Activated CD8-positive, alpha-beta memory T cell treated with anti-CD3 and anti-CD28 coated beads, Interleukin-2, amount 50 U/mL, for 4 hours (primary cell): ENCODE data around the gene EDEM1.

ENCODE experiments used
- DNase-seq: peaks from one replicate; pipeline ENCODE4 v3.0.0-alpha.2; 2020

EDEM1 gene

DNA sequence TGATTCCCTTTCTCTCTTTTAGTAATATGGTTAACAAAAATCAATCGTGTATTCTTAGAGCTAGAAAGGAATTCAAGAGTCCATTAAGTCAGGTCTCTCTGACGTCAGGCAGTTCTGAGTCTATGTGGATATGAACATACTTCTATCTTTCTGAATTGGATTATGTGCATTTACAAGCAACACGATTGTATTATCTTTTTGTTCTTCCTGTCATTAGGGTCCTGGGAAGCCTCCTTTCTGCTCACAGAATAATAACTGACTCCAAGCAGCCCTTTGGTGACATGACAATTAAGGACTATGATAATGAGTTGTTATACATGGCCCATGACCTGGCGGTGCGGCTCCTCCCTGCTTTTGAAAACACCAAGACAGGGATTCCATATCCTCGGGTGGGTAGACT is 14.0 kb downstream of the EDEM1 start:
- no peak for DNase-seq

DNA sequence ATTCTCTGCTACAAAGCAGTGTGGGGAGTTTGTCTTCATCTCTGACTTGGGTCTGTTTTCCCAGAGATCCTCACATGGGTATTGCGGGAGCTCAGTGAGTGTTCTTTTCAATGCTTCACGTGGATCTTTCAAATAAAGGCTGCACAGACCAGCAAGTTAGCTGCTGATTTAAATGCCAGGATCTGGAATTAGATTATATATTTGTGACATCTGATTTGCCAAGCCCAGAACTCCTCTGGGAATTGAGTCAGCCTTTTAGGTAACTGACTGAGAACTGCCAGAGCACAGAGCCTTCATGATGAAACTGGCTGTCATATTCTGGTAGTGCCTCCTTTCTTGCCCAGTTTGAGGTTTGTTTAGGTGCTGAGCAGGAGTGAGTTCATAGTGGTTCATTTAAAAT is 14.7 kb downstream of the EDEM1 start:
- DNase-seq, result no peak

DNA sequence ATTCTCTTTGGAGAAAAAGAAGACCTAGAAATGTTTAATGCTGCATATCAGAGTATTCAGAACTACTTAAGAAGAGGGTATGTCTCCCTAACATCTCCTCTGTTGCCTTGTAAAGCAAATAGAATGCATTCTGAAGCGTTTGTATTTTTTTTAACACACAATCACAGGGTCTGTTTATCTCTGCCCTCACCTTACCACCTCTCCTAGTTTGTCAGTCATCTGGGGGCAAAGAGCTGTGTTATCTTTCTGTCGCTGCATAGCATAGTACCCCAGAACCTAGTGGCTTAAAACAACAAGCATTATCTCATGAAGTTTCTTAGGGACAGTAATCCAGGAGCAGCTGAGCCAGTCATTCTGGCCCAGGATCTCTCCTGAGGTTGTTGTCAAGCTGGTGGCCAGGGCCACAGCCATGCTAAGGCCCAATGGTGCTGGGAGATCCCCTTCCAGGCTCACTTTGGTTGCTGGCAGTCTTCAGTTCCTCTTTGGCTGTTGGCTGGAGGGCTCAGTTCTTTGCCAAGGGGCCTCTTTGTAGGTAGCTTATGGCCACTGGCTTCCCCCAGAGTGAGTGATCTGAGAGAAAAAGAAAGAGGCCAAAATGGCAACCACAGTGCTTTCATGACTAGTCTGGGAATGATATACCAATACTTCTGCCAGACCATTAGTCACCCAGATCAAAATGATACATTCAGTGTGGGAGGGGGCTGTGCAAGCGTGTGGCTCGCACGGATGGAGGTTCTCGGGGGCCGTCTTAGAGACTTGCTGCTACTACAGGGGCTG is 17.8 kb downstream of the EDEM1 start:
- no peak for DNase-seq

DNA sequence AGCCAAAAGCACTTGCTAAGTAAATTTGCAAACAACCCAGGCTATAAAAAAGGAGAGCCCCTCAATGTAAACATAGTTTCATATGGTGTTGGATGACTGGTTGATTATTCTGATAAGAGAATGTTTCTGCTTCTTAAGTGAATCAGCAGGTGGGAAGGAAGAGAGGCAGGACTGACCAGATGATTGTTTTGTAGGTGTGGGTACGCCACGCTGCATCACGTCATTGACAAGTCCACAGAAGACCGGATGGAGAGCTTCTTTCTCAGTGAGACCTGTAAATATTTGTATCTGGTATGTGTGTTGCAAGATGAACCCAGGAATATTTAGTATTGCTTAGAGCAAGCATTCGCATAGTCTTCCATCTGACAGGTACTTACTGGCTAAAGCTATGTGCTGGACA is 23.4 kb downstream of the EDEM1 start:
- no peak for DNase-seq

GRCh38 chr3:5212628-5213573 is 25.4 kb downstream of the EDEM1 start:
- DNase-seq, result no peak

GRCh38 chr3:5213574-5213966 is 26.1 kb downstream of the EDEM1 start:
- no peak for DNase-seq

- DNase-seq, result no peak
Measured at GRCh38 chr3:5214352-5214751, 26.8 kb downstream of the EDEM1 start.

GRCh38 chr3:5217824-5218595 is 30.5 kb downstream of the EDEM1 start:
- no peak for DNase-seq

DNA sequence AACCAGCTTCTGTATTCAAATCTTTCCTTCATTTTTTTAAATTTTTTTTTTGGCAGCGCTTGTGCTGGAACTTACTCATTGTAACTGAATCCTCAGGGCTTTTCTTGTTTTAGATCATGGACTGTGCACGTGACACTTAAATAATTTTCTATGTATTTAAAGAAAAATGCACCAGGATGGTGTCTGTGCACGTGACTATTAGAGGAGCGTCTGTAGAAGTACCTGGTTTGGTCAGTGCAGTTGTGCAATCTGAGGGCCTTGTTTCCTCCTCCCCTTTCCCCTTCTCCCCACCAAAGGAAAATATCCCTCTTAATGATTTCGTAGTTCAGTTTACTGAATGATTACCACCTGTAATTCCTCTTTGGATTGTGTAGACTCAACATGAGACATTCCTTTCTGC is 31.3 kb downstream of the EDEM1 start:
- no peak for DNase-seq

DNA sequence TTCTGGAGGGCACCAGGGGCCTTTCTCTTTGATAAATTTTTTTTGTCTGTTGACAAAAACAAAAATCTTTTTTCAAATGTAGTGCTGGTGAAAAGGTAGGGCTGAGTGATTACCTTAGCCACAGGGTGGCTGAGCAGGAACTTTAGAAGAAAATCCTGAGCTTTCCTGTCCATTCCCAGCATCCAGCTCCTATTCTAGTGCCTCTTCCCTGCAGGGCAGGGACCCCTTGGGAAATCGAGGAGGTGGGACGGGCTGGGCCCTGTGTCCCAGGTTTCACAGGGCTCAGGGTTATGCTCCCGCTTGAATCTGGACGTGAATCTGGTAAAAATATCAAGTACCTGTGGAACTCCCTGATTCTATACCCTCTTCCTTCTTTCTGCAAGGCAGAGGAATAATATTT is 31.7 kb downstream of the EDEM1 start:
- no peak for DNase-seq

- DNase-seq, result no peak
Measured at GRCh38 chr3:5220193-5220592, 32.7 kb downstream of the EDEM1 start.

GRCh38 chr3:5220667-5221431 is 33.3 kb downstream of the EDEM1 start:
- no peak for DNase-seq

- DNase-seq, result no peak
Measured at GRCh38 chr3:5221701-5222100, 34.2 kb downstream of the EDEM1 start.

- DNase-seq, result no peak
Measured at GRCh38 chr3:5222283-5223005, 34.9 kb downstream of the EDEM1 start.

- DNase-seq, result no peak
Measured at GRCh38 chr3:5226783-5227182, 39.3 kb downstream of the EDEM1 start.

DNA sequence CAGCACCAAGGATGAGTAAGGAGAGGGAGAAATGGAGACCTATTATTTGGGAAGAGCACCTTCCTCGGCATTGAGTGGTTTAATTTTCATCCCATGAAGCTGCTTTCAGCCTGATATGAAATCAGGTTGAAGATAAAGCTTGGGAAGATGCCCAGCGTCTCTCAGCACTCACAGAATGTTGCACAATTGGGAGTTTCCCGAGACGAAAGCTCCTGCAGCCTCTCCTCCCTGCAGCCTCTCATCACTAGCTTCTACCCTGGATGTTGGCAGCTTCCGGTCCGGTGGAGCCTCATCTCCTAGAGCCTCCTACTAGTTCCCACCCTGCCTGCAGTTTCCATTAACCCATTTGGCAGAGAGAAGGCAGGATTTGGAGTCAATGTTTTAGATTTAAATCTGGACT is 40.3 kb downstream of the EDEM1 start:
- no peak for DNase-seq

GRCh38 chr3:5229414-5229813 is 41.9 kb downstream of the EDEM1 start:
- DNase-seq, result no peak

DNA sequence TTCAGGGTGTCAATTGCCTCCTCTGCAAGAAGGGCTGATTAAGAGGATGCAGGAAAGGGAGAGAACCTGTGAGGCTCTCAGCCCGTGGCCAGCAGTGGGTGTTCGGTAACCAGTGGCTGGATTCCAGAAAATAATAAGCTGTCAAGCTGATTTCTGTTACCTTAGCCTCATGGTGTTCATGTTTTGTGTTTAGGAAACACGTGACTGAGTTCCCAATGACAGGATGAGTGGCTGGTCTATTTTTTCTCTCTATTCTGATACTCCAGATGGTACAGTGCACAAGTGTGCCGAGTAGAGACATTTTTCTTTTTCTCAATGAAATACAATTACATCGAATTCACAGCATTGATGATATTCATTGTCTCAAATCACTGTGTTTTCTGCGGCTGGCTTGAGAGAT is 43.6 kb downstream of the EDEM1 start:
- no peak for DNase-seq

GRCh38 chr3:5231487-5231886 is 44.0 kb downstream of the EDEM1 start:
- no peak for DNase-seq

DNA sequence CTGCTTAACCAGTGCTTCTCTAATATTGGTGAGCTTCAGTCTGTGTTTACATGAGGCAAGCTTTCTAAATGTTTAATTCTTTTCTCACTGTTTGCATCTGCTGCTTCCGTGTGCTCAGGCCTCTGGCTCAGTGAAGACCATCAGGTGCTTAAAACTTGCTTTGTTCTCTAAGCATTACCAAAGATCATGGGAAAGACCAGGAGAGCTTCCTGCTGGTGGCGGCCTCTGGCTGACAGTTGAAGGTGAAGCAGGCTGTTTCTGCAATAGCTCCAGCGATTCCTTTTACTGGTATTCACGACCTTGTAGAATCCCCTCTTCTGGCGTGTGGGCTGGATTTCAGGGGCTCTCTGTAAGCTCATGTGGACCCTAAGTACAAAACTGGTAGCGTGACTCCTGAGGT is 45.1 kb downstream of the EDEM1 start:
- no peak for DNase-seq

GRCh38 chr3:5233026-5233425 is 45.5 kb downstream of the EDEM1 start:
- no peak for DNase-seq

DNA sequence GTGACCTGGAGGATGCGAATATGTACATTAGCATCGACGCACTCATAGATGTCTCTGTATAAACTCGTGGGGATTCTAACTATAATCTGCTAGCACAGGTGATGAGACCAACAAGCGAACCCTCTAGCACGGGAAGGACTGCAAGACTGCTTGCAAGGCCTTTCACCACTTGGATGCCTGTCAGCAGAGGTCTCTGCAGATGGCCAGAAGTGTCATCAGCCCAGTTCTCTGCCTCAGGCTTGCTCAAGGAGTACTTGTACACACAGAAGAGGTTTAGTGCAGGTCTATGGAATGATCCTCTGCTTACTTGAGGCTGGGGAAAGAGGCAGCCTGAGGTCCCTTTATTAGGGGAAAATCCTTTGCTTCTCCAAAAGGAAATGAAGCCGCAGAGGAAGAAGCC is 48.1 kb downstream of the EDEM1 start:
- DNase-seq, result no peak
